ENCODE measurements around the gene RAB35. TPM values are rescaled to one million over a fixed set of nuclear protein-coding genes. Genes with fewer than 3 reads are reported as not detected.

The RAB35 gene
- 49.2 TPM for polyA plus RNA-seq (2013, experiment 1 of 2; ENCODE audit: insufficient read length)
- polyA plus RNA-seq (2013, experiment 2 of 2; ENCODE audit: insufficient read length) = 50.4 TPM

- DNase-seq = no peak
These were observed at the start of gene RAB35 for GRCh38 chr12:120116441-120116791. Gene RAB35, minus strand, starts transcription at chr12:120116753. Its CDS starts 103 bp downstream, at chr12:120116650.

- DNase-seq = no peak
These were observed 47.7 kb upstream of the RAB35 start for GRCh38 chr12:120164293-120164692.

- DNase-seq = no peak
These were observed 46.2 kb upstream of the RAB35 start for GRCh38 chr12:120162763-120163162.

DNA sequence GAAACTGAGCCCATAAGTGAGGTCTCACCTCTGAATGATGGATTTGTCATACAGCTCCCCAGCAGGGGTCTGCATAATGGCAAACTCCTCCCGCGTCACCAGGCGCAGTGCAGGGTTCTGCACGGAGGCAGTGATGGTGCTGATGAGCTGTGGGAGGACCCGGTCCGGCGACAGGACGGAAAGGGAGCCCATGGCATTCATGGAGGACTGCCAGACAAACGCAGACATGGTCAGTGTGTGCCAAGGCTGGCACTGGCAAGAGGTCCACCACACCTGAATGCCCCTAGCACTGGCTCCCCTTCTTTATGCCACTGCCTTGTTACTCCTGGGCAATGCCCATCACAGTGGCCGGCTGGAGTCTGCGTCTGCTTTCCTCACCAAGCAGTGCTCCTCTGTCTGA, 45.3 kb upstream of the RAB35 start:
- DNase-seq = no peak

GRCh38 chr12:120159509-120160237, 43.1 kb upstream of the RAB35 start:
- DNase-seq = no peak

DNA sequence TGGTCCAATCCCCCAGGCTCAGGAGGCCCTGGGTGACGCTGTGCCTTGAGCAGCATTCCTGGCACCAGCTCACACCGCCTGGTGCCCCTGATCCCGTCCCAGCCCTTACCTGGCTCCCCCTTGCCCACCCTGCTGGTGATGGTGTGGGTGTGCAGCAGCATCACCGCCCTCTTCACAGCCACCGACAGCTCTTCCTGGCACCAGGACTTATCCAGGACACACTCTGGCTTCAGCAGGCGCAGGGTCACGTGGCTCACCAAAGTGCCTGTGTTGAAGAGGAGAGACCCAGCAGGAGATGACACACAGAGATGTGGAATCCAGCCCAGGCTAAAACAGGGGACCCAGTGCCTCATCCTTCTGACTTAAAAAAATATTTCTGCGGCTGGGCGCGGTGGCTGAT, 41.8 kb upstream of the RAB35 start:
- DNase-seq = no peak

DNA sequence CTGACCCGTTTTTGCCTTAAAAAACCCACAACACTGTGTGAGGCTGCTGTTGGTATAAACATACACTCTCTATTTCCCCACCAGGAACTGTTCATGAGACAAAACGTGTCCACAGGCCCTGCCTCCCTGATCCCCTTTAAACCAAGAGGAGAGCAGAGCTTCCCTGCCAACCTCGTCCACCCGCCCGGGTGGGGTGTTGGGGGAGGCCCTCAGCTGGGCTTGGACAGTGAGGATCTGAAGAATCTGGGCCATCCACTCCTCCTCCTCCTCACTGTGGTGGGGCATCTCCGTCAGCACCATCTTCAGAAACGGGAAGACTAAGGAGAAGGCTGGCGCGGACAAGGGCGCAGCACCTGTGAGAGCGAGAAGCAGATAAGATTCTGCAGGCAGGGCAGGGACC, 41.1 kb upstream of the RAB35 start:
- DNase-seq = no peak

DNA sequence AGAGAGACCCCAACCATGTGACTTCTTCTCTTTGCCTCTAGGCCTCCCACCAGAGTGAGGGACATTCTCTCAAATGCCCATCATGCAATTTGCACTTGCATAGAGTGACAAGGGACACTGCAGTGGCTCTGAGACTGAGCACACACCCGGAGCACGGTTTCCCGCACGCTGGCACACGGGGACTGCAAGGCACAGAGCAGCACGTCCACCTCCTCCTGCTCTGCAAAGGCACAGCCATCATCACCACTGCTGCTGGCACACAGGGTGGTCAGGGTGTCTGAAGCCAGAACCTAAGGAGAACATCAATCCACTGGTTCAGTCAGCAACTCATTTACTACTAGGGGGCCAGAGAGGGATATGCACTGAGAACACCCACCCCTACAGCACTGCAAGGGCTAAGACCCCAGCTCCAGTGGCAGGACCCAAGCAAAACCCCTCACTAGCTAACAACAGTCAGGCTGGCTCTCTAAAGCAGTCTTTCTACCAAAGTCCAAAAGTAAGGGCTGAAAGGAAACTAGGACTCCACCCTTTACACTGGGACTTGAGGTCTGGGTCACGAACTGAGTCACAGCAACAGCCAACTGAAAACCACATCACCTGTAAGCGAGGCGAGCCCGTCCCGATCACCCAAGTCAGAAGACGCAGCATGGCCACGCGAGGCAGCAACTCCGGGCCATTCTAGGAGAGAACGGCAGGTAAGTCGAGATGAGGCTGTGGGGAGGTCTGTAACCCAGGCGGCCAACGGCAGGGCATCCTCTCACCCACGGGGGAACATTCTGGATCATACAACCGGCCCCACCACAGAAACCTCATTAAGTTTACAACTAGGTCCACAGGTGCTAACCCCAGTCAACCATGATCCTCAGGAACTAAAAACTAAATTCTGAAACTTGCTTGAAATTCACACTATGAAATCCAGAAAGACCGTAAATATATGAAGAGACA, 40.0 kb upstream of the RAB35 start:
- DNase-seq = no peak

- DNase-seq = no peak
These were observed 38.5 kb upstream of the RAB35 start for GRCh38 chr12:120155072-120155471.

- DNase-seq = no peak
These were observed 34.5 kb upstream of the RAB35 start for GRCh38 chr12:120150919-120151525.

DNA sequence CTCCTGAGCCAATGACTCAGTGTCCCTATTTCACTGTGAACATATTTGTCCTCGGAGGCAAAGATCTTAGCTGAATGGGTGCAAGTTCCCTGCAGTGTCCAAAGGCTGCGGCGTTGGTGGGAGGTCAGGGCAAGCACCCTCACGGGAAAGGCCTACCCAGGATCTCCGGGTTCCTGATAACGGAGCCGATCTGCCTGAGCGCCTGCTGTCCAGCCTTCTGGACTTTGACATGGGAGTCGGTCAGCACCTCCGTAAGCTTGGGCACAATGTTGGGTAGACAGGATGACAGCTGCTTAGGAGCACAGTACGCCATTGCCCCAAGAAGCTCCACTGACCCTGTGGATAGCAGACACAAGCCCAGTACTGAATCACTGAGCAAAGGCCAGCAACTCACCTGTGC, 31.5 kb upstream of the RAB35 start:
- no peak for DNase-seq

- no peak for DNase-seq
These were observed 28.6 kb upstream of the RAB35 start for GRCh38 chr12:120145164-120145563.

DNA sequence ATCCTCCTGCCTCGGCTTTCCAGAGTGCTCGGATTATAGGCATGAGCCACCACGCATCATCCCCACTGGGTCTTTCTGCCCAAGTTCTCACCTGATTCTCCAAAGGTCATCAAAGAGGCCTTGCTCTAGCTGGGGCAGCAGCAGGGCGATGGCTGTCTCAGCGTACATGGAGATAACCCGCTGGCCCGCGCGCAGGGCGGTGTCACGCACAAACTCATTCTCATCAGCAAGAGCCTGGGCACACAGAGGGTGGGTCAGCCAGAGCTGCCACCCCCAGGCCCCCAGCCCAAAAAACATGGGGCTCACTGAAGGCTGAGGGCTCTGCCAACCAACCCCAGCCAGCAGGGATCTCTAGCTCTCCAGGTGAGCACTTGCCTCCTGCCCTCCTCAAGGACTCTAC, 27.7 kb upstream of the RAB35 start:
- no peak for DNase-seq

DNA sequence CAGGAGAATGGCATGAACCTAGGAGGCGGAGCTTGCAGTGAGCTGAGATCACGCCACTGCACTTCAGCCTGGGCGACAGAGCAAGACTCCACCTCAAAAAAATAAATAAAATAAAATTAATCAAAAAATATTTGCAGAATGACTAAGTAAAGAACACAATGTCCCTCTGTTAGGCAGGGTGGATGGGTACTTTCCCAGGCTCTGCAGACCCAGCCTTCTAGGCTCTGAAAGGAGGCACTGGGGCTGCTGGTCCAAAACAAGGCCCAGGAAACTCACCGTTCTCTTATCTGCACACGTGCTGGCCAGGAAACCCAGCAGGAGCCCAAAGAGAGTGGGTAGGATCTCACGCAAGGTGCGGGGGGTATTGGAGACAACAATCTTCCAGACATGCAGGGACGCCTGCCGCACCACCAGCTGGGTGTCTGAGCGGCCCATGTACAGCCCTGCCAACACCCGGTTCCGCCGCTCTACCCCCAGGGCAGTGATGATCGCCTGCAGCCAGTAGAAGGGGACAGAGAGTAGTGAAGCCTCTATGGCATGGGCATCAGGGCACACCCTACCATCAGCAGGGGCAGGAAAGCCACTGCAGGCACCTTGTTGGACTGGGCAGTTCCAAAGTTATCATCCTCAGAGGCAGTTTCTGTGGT, 25.8 kb upstream of the RAB35 start:
- DNase-seq = no peak

DNA sequence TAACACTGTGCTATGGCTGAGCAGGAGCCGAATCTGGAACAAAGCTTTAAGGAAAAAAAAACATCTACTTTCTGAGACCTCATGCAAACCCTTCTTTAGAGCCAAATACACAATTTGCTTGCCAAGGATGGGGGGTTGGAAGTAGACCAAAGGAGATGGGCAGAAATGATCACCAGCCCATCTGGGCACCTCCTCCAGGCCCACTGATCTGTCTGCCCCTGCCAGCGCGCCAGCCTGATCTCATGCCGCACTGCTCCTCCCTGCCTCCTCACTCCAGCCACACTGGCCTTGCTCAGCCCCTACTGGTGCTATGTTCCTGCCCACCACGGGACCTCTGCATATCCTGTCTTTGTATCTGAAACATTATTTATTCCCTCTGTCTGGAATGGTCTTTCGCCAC, 24.8 kb upstream of the RAB35 start:
- DNase-seq = no peak

GRCh38 chr12:120140603-120141002, 24.1 kb upstream of the RAB35 start:
- no peak for DNase-seq

DNA sequence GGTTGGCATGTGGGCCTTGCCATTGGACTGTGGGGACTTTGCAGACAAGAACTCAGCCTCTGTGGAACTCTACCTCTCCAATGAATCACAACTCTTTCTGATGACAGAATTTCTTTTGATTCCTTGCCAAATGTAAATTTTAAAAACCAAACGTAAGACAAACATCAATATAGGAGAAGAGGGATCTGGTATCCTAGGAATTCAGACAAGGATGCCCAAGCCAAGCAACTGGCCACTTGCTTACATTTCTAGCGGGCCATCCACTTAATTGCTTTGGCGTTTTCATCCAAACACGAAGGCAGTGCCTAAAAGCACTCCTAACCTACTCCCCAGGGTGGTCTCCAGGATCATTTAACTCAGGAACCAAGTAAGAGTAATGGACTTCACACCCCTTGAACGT, 23.4 kb upstream of the RAB35 start:
- DNase-seq = no peak

DNA sequence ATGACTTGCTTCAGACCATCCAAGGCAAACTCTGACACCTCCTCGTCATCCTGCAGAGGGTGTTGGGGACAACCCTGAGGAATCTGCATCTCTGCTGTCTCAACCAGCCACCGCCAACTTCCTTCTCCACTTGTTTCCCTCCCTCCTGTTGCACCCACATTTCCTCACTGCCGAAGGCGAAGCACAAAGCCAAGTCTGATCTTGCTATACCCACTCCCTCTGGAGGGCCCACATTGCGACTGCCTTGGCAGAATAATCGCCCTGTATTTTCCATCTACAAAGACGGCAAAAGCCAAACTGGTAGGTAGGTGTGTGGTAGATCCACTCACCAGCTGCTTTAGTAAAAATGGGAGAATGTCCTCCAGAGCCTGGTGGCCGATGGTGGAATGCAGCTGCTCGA, 21.8 kb upstream of the RAB35 start:
- DNase-seq = no peak

DNA sequence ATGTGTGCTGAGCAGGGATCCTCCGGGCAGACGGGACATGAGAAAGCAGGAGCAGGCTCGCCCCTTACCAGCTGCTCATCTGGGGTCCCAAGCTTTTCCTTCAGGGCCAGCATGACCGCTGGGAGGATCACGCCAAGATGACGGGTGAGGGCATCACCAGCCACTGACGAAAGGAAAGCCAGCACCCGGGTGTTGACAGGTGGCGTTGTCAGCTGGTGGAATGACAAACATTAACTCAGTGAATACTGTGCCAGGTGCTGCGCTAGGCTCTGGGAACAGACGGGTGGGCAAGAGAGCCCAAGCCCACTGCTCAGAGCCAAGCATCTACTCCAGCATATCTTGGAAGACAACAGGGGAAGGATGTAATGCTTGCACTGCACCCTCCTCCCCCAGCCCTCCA, 21.3 kb upstream of the RAB35 start:
- DNase-seq = no peak

- DNase-seq = no peak
These were observed 19.7 kb upstream of the RAB35 start for GRCh38 chr12:120136093-120136770.

- DNase-seq = no peak
These were observed 17.9 kb upstream of the RAB35 start for GRCh38 chr12:120134307-120134980.
